Glomerular visceral epithelial cell (primary cell): ENCODE data around the gene PLCD1.
"Not testable (repeated sequence)": the region's sequence is repeated elsewhere in the genome, so short reads cannot be mapped to it uniquely, and the experiment has no call there.

Source experiments
- DNase-seq: peaks from one replicate; pipeline ENCODE4 v3.0.0-alpha.2; 2016; ENCODE audit errors: extremely low spot score

PLCD1 gene

DNA sequence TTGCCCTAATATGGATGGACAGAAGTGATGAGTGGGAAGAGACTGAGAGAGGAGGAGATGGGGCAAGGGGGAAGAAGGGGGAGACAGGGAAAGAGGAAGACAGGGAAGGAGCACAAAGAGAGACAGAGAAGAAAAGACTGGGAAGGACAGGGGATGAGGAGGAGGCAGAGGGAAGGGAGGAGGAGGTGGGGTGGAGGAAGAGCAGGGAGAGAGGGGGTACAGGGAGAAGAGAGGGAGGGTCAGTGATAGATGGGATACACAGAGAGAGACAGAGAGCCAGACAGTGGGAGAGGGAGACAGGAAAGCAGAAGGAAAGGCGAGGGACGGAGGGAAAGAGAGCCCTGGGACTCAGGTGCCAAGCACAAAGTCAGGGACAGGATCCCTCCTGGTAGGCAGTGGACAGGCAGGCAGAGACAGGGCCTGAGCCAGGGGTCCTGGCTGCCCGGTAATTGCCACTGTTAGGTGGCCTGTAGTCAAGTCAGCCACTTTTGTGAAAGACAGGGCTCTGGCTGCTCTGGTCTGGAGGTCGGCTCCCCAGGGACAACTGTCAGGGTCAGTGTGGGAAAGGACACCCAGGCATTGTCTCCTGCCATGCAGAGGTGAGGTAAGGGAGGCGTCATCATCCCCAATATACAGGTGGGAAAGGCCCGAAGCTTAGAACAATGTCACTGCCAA lies 29.1 kb downstream of the PLCD1 start:
- DNase-seq: no peak

DNA sequence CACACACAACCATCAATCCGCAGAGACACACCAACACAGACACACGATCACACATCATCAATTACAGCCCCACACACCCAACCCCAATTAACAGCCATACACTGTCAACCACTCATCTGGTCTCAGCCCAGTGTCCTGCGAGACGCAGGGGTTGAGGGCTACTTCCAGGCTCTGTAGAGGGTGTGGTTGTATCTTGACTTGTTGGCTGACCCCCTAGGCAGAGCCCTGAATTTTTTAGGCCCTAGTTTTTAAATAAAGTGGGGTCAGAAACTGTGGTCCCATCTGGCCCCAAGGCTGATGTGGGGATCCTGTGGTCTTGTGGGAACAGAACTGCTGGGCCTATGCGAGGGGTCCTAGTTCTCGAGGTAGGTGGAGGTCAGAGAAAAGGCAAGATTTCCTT lies 29.6 kb downstream of the PLCD1 start:
- no peak for DNase-seq

DNA sequence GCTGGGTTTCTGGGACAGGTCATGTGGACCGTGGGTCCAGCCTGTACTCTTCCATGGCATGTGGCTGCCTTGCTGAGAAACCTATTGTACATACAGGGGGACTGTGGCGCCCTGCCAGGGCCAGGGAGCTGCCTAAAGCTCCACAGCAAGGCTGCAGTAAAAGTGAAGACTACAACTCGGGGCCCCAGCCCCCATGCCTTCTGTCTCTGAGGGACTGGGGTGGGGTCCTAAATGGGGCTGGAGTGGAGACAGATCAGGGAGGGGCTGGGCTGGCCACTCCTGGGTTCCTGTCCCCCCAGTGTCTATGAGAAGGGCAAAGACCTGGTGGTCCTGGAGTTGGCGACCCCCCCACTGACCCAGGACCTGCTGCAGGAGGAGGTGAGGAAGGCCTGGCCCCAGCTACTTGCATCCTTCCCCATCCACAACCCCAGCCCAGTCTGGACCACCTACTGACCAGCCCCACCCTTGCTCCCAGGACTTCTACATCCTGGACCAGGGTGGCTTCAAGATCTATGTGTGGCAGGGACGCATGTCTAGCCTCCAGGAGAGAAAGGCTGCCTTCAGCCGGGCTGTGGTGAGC lies 31.6 kb downstream of the PLCD1 start:
- DNase-seq: no peak

DNA sequence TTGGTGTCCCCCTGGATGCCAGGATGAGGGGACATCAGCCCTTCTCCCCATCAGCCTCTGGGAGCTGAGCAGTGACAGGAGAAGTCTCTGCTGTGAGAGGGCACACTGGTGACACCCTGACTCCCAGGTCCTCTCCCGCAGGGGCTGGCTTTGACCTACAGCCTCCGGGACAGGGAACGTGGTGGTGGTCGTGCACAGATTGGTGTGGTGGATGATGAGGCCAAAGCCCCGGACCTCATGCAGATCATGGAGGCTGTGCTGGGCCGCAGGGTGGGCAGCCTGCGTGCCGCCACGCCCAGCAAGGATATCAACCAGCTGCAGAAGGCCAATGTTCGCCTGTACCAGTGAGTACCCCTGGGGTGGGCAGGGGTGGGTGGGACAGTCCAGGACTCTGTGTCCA lies 32.1 kb downstream of the PLCD1 start:
- DNase-seq: no peak

DNA sequence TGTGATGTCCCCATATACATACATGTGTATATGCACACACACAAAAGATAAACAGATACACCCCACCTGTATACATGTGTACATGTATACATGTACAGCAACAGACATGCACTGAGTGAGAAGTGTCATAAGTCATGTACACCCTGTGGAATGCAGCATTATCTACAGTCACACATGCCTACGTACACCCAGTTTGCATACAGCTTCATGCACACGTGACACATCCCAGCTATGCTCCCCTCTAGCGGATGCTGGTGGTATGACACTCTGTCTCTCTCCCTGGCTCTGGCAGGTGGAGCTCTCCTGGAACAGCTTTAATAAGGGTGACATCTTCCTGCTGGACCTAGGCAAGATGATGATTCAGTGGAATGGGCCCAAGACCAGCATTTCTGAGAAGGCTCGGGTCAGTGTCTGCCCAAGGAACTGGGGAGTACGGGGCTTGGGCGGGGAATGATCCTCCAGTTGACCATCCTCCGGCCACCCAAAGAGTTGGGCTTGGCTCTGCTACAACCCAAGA lies 32.6 kb downstream of the PLCD1 start:
- peak; percentile 78 for DNase-seq

DNA sequence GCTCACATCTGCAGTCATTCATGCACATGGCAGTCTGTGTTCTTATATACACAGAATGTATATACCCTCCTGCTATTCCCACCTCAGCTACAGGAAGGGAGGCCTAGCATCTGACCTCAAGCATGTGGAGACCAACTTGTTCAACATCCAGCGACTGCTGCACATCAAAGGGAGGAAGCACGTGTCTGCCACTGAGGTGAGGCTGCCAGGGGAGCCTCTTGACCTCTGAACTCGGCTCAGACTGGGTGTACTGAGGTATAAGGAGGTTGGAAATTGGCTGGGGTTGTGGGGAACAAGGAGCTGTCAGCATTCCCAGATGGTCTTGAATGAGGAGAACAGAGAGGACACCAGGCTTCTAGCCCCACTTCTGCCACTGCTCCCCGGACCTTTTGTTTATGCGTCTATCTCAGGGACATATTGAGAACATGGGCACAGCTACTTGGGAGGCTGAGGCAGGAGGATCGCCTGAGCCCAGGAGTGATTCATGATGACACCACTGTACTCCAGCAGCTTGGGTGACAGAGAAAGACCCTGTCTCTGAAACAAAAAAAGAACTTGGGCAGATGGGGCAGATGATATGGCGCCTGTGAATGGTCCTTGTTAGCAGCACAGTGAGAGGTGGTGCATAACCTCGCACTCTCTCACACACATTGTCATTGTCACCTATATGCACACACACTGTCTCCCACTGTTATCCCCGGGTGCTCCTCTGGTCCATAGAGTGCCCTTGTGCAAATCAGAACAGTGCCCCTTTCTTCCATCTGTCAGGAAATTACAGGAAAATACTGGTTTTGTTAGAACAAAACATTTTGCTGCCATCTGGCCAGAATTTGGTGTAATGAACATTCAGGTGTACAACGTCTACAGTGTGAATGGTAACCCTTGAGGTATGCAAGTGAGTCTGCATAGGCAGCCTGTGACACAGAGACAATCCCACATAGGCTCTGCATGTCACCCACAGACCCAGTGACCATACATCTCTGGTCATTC lies 33.5 kb downstream of the PLCD1 start:
- DNase-seq: no peak

DNA sequence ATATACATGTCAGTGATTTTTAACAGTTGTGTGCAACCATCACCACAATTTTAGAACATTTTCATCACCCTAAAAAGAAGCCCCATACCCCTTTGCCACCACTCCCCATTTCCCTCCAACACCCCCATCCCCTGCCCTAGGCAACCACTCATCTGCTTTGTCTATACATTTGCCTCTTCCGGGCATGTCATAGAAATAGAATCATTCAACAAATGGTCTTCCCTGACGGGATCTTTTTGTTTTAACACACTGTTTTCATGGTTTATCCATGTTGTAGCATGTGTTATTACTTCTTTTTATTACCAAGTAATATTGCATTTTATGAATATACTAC lies 34.8 kb downstream of the PLCD1 start:
- no peak for DNase-seq

DNA sequence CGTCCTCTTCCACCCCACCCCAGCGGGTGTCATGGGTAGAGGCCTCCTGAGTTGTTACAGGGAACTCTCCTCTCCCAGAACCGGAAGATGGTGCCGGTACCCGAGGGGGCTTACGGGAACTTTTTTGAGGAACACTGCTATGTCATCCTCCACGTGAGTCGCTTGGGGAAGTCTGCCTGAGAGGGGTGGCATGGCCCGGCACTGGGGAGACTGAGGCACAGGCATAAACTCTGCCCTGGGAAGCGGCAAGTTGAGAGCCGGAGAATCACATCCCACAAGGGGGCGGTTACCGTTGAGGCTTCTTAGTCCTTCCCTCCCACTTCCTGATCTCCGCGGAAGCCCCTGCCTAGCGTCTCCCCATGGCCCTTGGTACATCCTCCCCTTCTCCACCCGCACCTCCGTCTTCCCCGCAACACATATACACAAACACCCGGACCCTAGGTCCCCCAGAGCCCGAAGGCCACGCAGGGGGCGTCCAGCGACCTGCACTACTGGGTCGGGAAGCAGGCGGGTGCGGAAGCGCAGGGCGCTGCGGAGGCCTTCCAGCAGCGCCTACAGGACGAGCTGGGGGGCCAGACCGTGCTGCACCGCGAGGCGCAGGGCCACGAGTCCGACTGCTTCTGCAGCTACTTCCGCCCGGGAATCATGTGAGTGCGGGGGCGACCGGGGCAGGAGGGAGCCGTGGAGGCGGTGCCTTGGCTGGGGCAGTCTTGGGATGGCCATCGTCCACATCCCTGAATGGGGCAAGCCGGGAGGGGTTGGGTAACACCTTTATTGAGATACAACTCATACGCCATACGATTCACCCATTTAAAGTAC lies 35.4 kb downstream of the PLCD1 start:
- DNase-seq: peak; percentile 60

DNA sequence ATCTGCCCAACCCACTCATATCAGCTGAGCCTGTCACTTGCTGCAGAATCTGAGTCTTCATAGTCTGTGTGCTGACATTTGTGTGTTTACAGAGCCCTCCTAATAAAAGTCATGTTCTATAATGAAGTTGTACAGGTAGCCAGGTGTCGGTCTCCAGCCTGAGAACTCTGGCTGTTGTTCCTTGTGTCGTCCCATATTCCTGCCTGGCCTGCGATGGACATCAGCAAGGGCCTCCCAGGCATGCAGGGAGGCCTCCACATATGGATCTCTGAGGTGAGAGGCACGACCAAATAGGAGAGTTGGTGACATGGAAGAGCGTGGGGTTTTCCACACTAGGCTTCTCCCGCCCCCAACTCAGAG lies 36.0 kb downstream of the PLCD1 start:
- no peak for DNase-seq

DNA sequence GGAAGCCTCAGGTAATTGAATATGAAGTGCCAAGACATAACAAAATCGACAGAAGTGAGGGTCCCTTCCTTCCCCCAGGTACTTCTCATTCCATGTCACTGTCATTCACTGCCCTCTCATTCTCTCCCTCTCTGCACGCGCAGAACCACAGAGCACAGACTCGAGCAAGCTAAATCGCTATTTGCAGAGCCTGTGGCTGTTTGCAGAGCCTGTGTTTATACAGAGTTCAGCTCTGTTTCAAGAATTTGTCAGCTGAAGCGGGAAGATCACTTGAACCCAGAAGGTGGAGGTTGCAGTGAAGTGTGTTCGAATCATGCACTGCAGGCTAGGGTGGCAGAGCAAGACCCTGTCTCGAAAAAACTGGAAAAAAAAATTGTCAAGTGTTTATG lies 36.4 kb downstream of the PLCD1 start:
- no peak for DNase-seq

DNA sequence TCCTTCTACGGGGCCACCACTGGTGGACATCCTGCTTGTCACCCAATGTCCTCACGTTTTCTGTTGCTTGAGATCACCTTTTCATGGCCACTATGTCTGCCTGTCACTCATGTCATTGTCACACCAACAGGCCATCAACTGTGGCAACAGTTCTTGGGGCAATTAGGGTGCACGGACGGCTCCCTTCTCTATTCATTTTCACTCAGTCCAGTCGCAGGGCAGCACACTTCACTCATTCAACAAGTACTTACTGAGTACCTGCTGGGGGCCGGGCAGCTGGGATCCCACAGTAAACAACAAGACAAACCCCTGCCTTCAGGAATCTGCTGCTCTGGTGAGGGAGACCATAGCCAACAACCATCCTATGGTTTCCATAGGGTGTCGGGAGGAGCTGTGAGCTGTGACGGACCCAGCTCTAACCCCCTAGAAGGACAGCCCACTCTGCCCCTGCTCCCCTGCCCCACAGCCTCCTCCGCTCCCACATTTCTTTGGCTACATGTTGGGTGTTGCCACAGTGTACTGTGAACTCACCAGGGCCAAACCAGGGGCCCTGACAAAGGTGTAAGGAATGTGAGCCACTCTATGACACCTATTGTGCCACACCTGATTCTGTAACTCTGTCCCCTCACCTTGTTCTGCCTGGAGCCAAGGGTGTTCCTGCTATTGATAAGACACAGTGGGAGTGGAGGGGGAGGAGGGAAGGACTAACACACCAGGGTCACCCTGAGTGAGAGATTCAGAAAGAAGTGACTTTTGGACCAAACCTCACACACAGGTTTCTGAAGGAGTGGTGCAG lies 37.0 kb downstream of the PLCD1 start:
- no peak for DNase-seq

DNA sequence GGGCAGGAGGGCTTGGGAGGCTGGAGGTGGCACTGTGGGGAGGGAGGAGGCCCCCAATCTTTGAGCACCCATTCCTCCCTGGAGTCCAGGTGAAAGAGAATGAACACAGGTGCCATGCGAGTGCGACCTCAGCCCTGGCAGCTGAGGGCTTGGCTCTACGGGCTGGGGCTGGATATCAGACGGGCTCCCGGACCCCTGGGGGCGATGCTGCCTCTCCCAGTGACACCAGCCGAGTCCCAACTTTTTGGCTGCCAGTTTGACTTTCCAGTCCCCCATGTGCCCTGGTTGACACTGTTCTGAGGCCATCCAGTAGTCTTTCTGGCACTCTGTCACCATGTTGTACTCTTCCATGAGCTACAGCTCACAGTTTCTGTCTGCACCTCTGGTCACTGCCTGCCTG lies 37.6 kb downstream of the PLCD1 start:
- no peak for DNase-seq

DNA sequence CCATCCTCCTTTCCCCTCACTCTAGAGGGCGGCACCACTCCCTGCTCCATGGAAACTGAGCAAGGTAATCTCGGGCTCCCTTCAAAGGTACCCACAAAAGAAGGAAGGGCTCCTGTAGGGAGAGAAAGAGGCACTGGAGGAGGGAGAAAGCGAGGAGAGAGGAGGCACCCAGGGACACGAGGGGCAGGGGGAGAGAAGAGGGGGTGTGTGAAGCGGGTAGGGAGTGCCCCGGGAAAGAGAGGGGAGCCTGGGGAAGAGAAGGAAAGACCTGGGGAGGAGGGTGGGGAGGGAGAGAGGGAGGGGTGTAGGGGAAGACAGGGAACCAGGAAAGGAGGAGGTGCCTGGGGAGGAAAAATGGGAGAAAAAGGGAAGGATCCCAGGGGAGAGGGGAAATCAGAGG lies 38.3 kb downstream of the PLCD1 start:
- DNase-seq: no peak

DNA sequence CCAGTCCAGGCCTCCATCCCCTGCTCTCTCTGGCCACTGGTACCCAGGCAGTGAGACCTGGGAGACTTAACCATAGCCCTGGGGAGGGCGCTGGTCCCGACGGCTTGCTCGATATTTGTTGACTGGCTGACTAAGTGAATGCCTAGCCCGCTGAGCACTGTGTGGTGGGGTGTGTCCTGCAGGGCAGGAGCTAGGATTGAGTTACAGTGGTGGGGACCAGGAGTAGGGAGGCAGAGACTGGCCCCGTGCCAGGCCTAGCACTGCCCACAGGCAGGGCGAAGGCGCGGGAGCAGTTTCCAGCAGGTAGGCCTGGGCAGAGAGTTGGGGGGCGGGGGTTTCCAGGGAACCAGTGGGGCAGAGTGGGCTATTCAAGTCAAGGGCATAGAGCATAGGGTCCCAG lies 38.9 kb downstream of the PLCD1 start, which contains the start of gene VILL:
Gene VILL, plus strand, starts transcription at position 260 of the 400 bp plus-strand sequence. CDS start 2,887 bp downstream, outside the sequence.
- DNase-seq: no peak

DNA sequence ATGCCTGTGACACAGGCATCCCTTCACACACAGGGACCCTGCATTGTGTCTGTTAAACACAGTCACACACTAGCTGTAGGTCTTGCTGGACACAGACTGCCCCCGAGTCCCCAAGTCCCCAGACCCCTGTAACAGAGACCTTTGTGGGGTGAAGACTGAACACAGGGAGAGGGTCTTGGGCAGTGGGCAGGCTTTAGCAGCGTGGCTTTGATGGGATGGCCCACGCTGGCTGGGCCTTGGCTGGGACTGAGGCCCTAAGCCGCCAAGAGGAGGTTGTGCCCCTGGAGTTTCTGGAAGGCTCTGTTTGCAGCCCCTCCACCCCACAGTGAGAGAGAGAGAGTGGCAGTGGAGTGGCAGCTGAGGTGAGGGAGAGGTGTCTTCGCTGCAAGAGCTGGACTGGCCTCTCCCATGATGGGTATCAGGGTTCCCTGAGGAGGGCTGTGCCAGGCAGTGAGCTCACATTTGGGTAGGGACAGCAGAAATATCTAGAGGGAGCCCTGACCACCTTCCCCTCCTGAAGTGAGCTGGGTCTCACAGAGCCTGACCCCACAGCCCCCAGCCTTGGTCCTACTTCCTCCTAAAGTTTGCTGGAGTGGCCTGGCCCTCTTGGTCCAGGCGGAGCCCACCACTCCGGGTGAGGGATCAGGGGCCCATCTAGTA lies 39.5 kb downstream of the PLCD1 start:
- no peak for DNase-seq

DNA sequence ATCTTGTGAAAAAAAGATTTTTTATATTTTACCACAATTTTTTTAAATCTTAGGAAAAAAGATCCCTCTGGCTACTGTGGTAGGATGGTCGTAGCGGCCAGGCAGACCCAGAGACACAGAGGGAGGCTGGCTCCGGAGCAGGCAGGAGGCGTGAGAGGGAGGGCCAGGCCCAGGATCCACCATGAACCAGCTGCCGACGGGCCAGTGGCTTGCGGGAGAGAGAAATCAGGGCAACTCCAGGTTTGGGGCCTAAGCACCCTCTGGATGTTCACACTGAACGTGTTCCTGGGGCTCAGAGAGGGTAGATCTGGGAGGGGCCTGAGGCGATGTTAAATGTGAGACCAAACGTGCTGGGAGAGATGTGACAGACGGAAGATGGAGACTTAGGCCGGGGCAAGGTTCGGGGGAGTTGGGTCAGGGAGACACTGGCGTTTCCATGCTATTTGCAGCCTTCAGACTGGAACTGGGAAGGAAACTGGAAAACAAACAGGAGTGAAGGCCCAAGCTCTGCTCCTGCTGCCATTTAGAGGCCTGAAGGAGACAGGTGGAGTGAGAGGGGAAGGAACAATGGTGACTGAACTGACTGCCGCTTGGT lies 40.4 kb downstream of the PLCD1 start:
- DNase-seq: no peak

DNA sequence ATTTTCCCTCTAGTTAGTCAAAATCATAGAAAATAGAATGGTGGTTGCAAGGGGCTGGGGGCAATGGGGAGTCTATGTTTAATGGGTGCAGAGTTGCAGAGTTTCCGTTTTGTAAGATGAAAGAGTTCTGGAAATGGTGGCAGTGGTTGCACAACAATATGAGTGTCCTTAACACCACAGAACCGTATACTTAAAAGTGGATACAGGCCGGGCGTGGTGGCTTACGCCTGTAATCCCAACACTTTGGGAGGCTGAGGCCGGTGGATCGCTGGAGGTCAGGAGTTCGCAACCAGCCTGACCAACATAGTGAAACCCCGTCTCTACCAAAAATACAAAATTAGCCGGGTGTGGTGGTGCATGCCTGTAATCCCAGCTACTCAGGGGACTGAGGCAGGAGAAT lies 41.1 kb downstream of the PLCD1 start:
- DNase-seq: not testable (repeated sequence)

DNA sequence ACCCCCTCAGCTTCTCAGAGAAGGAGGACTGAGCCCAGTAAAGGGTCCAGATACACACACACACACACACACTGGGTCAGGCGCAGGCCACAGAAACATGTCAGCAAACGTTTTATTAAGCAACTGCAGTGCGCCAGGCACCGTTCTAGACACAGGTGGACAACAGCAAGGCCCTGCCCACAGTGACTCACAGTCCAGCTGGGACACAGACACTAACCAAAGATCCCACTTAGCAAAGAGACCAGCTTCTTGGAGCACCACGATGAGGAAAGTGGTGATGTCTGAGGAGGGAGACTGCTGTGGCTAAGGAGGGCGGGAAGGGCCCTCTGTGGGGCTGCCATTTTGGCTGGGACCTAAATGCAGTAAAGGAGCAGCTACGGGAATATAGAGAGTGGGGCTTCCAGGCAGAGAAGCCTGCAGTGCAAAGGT lies 41.7 kb downstream of the PLCD1 start:
- peak; percentile 14 for DNase-seq

DNA sequence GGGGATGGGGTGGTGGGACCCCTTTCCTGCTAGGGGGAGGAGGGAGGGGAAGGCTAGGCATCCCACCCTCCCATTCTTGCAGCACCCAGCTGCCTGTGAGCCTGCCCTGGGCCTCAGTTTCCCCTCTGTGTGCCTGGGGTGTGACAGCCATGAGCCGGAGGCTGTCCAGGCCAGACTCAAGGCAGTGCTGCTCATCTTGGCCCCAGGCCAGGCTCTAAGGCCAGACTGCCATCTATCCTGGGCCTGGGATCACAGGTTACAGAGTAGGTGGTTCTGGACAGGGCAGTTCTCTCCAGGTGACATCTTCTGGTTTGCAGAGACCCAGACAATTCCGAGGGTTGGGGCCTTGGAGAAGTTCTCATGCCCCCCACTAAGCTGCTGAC lies 42.1 kb downstream of the PLCD1 start:
- DNase-seq: no peak
